T-helper 1 cell (primary cell): Measurements from ENCODE around the gene SLCO2B1.

Experiments
- DNase-seq, 5 donors: peaks; one replicate each; pipeline ENCODE4 v3.0.0-alpha.2; 2012 to 2020

The SLCO2B1 gene

GRCh38 chr11:75195167-75195962 lies 44.5 kb downstream of the SLCO2B1 start:
- no peak for DNase-seq

DNA sequence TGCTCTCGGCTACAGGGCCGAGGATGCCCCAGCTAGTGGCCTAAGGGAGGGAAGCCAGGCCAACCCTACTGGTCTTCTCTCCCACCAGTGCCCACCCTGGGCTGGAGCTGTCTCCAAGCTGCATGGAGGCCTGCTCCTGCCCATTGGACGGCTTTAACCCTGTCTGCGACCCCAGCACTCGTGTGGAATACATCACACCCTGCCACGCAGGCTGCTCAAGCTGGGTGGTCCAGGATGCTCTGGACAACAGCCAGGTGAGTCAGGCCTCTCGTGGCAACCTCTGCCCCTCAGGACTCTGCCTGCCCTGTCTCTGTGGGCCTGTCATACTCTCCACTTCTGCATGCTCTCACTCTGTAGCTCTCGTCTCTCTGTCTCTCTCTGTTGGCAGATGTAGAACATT lies 45.5 kb downstream of the SLCO2B1 start:
- DNase-seq: no peak

GRCh38 chr11:75197512-75198277 lies 46.8 kb downstream of the SLCO2B1 start:
- DNase-seq: no peak

- DNase-seq: no peak
These were observed 47.5 kb downstream of the SLCO2B1 start for GRCh38 chr11:75198278-75198973.

- DNase-seq: no peak
These were observed 48.6 kb downstream of the SLCO2B1 start for GRCh38 chr11:75199412-75199955.

GRCh38 chr11:75200051-75200450 lies 49.1 kb downstream of the SLCO2B1 start:
- no peak for DNase-seq

GRCh38 chr11:75200531-75200930 lies 49.6 kb downstream of the SLCO2B1 start:
- DNase-seq: no peak

- no peak for DNase-seq
These were observed 50.9 kb downstream of the SLCO2B1 start for GRCh38 chr11:75201771-75202170.

DNA sequence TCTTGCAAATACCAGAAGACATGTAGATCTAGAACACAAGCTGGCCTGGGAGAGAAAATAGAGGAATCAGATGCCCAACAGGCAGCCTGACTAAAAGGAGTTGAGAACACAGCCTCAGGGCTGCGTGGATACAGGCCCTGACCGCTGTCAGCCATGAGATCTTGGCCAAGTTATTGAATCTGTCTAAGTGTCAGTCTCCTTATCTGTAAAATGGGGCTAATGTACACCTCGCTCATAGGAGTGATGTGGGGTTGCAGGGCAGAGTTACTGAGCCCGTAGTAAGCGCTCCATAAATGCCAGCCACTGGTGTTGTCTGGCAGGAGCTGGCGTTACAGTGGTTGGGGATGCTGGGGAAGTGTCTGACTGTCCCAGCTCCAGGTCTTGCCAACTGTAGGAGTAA lies 51.3 kb downstream of the SLCO2B1 start:
- DNase-seq: no peak

GRCh38 chr11:75203138-75203537 lies 52.2 kb downstream of the SLCO2B1 start:
- DNase-seq: no peak

DNA sequence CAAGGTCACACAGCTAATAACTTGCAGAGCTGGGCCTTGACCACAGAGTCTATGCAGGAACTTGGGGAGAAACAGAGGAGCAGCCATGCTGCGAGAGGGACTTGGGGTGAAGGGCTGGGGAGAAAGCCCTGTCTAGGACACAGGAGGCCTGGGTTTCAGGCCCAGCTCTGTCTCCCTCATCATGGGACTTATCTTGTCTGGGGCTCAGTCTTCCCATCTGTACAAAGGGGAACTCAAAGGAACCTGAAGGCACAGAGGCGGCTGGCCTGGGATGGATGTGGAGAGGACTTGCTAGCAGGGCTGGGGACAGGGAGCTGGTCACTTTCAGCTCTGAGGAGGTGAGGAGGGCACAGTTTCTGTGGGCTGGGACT lies 52.7 kb downstream of the SLCO2B1 start:
- DNase-seq: no peak

GRCh38 chr11:75204012-75204674 lies 53.2 kb downstream of the SLCO2B1 start:
- no peak for DNase-seq

DNA sequence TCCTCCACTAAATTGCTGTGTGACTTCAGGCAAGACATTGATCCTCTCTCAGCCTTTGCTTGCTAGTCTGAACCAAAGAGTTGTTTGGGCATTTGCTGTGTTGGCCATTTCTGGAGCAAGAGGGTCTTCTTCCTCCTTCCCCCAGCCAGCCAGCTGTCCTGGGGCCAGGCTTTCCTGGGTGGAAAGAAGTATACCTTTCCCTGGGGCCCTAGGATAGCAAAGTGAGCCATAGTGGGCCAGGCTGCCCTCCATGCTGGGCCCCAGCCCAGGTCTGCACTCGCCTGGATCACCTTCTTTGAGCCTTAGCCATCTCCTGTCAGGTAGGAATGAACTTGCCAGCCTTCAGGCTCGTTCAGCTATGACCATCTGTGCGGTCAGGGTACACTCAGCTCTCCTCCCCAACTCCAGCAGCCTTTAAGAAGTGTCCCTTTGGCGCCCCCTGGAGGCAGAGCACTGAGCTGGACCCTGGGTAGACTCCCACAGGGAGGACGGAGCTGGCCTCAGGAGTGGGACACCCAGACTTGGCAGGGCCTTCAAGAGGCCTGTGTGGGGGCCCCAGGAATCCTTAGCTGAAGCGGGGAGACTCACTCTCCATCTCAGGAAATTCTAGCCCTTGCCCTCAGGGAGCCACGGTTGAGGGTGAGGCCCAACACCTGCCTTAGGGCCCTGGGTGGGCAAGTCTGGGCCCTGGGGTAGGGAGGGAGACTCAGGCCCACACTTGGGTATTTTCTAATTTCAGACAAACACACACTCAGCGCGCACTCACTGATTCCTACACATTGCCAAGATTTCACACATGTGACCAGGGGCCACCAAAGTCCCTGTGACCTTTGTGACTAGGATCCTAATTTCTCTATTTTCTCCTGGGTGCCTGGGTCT lies 54.0 kb downstream of the SLCO2B1 start:
- peak; percentile 58 to 78 (median 70) for DNase-seq

DNA sequence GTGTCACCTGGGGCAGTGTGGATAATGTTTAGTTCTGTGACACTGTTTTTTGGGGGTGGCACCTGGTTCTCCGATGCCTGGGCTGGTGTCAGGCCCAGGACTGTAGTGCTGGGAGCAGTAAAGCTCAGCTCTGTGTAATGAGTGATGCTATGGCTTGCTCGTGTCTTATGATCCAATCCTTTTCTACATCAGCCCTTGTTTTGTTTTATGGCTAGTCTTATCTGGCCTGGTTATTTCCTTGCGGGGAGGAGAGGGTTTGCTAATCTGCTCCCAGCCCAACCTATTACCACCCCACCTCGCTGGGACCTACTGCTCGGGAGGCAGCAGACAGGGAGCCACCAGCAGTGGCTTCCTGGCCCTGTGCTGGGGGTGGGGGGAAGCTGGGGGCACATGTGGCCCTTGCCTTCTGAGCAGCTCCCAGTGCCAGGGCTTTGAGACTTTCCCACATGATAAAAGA lies 54.7 kb downstream of the SLCO2B1 start:
- no peak for DNase-seq

DNA sequence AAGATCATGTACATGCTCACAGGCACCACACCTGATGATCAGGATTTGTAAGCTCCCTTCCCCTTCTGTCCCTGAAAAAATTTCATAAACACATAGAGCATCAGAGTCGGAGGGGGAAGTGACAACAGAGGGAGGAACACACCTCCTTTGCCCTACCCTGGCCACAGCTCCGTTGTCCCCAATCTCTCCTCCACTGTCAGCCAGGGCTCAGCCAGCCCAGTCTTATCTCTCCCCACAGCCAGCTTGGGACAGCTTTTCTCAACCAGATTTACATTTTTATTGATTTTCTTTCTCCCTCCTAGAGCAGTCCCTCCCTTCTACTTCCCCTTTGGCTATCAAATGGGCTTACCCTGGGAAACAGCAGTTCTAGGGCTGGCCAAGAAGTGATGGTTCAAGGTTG lies 57.5 kb downstream of the SLCO2B1 start:
- DNase-seq: no peak

DNA sequence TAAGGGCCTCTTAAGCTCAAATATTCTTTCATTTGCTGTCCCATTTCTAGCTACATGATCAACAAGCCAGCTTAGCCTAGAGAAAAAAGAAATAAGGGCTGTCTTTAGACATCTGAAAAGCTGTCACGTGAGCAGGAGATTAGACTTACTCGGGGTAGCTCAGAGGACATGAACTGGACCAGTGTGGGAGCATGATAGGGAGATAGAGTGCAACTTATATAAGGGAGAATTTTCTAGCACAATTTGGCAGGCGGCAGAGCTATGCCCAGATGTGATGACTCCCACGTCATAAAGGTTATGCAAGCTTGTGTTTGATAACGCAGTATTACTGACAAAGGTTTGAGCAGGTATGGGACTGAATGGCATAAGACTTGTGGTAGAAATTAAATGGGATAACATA lies 61.5 kb downstream of the SLCO2B1 start:
- DNase-seq: no peak

- peak; percentile 33 to 78 (median 58) for DNase-seq
These were observed 63.5 kb downstream of the SLCO2B1 start for GRCh38 chr11:75214411-75214821.

DNA sequence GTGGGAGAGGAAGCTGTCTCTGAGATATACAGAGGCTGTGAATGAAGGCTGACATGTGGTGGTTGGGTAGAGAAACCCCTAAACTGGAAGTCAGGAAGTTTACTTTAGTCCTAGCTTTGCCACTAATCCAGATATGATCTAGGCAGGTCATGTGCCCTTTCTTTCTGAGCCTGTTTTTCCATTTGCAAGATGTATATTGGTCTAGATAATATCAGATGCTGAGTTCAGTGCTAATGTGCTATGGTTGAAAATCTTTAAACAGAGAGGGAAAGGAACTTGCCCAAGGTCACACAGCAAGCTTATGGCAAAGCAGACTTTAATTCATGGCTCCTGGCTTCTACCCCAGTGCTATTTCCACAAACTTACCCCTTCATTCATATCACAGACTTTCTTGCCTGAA lies 63.9 kb downstream of the SLCO2B1 start:
- no peak for DNase-seq

- DNase-seq: no peak
These were observed 69.0 kb downstream of the SLCO2B1 start for GRCh38 chr11:75219869-75220268.

DNA sequence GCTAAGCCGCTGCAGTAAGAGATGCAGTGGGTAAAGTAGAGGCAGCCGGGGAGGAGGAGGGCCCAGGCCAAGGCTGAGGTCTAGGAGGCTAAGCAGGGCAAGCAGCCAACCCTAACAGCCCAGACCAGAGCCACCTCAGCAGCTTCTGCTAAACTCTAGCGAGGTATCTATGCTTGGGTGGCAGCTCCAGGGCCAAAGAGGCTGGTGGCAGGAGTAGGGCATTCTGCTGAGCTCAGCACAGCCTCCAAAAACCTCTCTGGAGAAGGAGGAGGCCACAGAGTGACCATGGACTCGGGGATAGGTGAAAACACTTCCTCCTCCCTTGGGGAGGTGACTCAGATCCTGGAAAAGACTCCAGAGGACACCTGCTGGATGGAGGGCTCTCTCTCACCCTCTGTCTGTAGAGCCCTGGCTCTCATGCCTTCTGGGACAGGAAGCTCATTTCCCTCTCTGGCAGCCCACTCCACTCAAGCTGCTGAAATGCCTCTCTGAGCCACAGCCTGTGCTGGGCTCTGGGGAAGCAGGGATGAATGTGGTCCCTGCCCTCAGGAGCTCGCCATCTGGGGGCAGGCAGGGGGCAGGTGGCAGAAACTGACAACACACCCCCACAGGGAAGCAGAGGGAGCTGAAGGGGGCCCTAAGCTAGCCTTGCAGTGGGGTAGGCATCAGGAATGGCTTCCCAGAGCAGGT lies 73.2 kb downstream of the SLCO2B1 start:
- no peak for DNase-seq

DNA sequence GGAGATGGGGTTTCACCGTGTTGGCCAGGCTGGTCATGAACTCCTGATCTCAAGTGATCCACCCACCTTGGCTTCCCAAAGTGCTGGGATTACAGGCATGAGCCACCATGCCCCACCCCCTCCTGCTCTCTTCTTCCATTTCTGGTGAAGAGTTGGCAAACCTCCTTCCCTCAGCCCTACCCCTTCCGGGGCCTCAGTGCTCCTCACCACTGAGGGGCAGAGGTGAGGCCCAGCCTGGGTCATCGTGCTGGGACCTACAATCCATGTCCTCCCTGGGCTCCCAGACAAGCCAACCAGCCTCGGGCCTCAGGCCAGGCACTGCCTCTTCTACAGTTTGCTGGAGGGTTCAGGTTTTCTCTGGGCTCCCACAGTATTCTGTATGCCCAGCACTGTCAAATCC lies 74.9 kb downstream of the SLCO2B1 start:
- no peak for DNase-seq
